K562 (cell line): ENCODE measurements around the gene NTN3. TPM values are rescaled to one million over a fixed set of nuclear protein-coding genes. Genes with fewer than 3 reads are reported as not detected.

Experiments
- CEBPZ ChIP-seq: fragments of 150-350 bp; IDR thresholded peaks from 2 replicates; pipeline ENCODE4 v1.6.1; 2014; ENCODE audit warnings: low read depth, mild to moderate bottlenecking, low read length, borderline replicate concordance
- CGGBP1 ChIP-seq: fragments of 250-450 bp; sonication (Bioruptor Pico); IDR thresholded peaks from 2 replicates; pipeline ENCODE4 v1.9.0; 2021; ENCODE audit warnings: mild to moderate bottlenecking
- HBP1 ChIP-seq: fragments of 450-650 bp; formaldehyde crosslinking; IDR thresholded peaks from 2 replicates; pipeline ENCODE4 v1.4.0; 2022; ENCODE audit warnings: missing genetic modification characterization
- IRF2 ChIP-seq: sonication (generic); formaldehyde crosslinking; IDR thresholded peaks from 2 replicates; pipeline ENCODE4 v1.8.1; 2022; ENCODE audit warnings: mild to moderate bottlenecking, missing genetic modification reagents
- KLF10 ChIP-seq: fragments of 250-450 bp; sonication (Bioruptor Pico); IDR thresholded peaks from 2 replicates; pipeline ENCODE4 v1.6.1; 2021; ENCODE audit warnings: matching md5 sums
- MAFF ChIP-seq: IDR thresholded peaks from 2 replicates; pipeline ENCODE4 v1.6.1; 2012; ENCODE audit warnings: low read length, improper control_type of control experiment
- MTA3 ChIP-seq: fragments of 450-650 bp; formaldehyde crosslinking; IDR thresholded peaks from 2 replicates; pipeline ENCODE4 v1.6.1; 2017; ENCODE audit warnings: mild to moderate bottlenecking, borderline replicate concordance
- PML ChIP-seq: IDR thresholded peaks from 2 replicates; pipeline ENCODE4 v1.6.1; 2012; ENCODE audit warnings: low read length, inconsistent platforms
- PTRF ChIP-seq: fragments of 450-650 bp; IDR thresholded peaks from 2 replicates; pipeline ENCODE4 v1.6.1; 2016; ENCODE audit warnings: mild to moderate bottlenecking, missing genetic modification characterization, missing compliant biosample characterization
- ZNF431 ChIP-seq: sonication (generic); formaldehyde crosslinking; IDR thresholded peaks from 2 replicates; pipeline ENCODE4 v1.8.0; 2022; ENCODE audit warnings: mild to moderate bottlenecking, missing genetic modification reagents
- polyA plus RNA-seq, 8 experiments: library from polyadenylated mRNA; depleted of rRNA in 4 of 8; stranded (reverse) in 5 of 8; unstranded in 3 of 8; fragments of >200 nt; fragmentation: Nextera tagmentation in 2 of 8; fragmentation: Illumina TruSeq in 1 of 8; extraction: Ambion mirVana in 2 of 8; extraction: Trizol in 1 of 8; gene quantifications; 2 replicates each; pipeline versions ENCODE4 v1.2.1 to v1.2.3, GENCODE V29; 2011 to 2014; ENCODE audit warnings: inconsistent platforms in 1 of 8, missing spikeins in 1 of 8
- total RNA-seq, 7 experiments: library from RNA; depleted of rRNA in 6 of 7; stranded (reverse); fragments of >200 nt in 6 of 7; fragmentation: Illumina TruSeq in 2 of 7; extraction: Trizol in 2 of 7; gene quantifications; 2 replicates each; pipeline versions ENCODE4 v1.2.1 to v1.2.3, GENCODE V29; 2011 to 2021; ENCODE audit warnings: low replicate concordance in 1 of 7

NTN3 gene
- total and polyA plus RNA-seq, 9 of the 15 experiments (the other 6 are each of a cell fraction or from before 2014, with no cell fraction given): not detected

- TF ChIP-seq CEBPZ (no peak), CGGBP1 (no peak), IRF2 (no peak), PTRF (no peak), MTA3 (no peak), HBP1 (CRISPR knock-in tag) (no peak), MAFF (no peak), ZNF431 (CRISPR knock-in tag) (no peak), KLF10 (CRISPR knock-in tag) (no peak), PML (no peak)
- TF ChIP-seq, all 486 proteins: peak for 4
Observed at GRCh38 chr16:2468233-2468724, 2.8 kb upstream of the NTN3 start (continued).
